HG02938 (cell line): ENCODE measurements around the gene PITPNM1.

ENCODE experiments used
- ATAC-seq: cut with Tn5 transposase; IDR thresholded peaks from one replicate; pipeline ENCODE4 v1.9.1; 2021; ENCODE audit warnings: mild to moderate bottlenecking, moderate library complexity; ENCODE audit not compliant: unreplicated experiment

Gene PITPNM1

DNA sequence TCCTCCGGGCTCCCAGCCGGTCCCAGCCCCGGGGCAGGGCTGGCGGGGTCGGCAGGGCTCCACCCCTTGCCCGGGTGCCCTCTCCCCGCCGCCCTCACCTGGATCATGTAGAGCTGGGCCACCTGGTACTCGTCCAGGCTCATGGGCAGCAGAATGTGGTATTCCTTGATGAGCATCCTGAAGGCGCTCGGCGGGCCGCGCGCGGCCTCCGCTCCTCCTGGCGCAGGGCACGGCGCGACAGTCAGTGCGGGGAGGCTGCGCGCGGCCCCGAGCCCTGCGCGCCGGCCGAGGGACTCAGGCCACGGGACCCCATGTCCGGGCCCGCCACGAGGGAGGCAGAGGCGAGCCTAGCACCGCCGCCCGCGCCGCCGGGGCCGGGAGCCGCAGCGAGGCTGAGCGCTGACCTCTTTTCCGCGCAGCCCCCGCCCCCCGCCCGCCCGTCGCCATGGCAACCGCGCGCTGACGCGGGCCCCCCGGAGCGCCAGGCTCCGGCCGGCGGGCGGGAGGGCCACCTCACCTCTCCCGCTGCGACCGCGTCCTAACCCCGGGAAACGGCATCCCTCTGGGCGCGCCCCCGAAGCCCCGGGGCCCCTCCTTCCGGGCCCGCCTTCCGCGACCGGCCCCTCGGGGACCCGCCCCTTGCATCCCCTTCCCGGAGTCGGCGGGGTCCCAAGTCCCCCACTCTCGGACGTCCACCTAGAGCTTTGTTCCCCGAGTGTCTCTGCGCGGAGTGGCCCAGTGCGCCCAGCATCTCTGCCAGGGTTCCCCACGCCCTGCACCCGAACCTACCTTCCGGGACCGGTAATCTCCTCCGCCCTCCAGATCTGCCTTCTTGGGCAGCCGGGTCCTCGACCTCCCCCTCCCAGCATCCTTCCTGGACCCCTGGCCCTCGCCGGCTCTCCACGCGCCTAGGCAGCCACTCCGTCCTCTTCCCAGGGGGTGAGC is 886 bp downstream of the PITPNM1 start:
- ATAC-seq = no peak

DNA sequence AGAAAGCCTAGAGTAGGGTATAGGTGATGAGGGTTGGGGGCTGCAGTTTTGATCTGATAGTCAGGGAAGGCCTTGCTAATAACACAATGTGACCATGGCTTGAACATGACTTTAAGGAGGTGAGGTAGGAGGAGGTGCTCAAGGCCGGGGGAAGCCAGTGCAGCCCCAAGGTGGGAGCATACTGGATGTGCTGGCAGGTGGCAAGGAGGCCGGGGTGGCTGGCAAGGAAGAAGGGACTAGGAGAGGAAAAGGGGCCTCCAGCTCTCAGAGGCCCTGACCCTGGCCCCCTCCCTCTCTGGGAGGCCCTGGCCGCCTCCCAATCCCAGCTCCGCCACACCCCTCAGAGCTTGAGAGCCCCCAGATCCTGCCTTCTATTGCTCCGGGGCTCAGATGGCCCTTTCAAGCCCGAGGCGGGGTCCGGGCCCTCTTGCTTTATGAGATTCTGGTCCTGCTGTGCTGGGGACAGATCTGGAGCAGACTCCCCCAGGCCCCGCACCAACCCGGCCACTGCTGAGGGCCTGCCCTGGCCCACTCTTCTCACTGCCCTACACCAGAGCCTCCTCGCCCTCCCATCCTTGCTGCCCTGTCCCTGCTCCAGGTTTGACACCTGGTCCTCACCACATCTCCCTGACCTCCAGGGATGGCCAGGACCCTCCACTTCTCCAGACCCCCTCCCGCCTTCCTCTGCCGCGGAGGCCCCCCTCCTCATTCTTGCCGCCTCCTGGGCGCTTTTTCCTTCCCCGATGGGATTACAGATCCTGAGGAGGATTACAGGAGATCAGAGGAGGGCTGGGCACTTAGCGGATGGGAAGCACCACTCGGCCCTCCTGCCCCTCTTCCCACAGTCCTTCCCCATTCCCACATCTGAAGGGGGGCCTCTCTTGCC is 1.8 kb downstream of the PITPNM1 start:
- no peak for ATAC-seq

DNA sequence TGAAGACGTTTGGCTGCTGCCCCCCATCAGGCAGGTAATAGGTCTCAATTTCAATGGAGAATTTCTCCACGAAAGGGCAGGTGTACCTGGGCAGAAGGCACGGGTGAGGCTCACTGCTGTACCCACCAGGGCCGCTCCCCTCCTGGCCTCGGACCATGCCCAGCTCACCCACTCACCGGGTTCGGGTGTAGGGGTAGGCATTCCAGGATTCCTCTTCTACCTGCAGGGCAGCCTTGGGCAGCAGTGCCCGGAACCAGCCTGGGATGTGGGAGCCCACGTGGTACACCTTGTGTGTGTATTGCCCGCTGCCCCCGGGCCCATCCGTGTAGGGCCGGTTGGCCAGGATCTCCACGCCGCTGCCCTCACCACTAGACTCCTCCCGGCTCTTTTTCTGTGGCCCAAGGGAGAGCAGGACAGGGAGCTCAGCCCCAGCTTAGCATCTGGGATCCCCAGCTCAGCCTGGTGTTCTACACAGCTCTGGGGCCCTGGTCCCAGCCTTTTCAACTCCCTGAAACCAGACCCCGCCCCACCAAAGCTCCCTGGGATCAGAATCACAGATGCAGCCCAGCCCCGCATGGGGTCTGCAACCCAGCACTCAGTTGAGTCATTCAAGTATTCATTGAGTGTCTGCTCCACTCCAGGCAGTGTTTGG is 2.7 kb downstream of the PITPNM1 start:
- no peak for ATAC-seq

GRCh38 chr11:67501854-67502253 is 3.3 kb downstream of the PITPNM1 start:
- ATAC-seq = no peak

GRCh38 chr11:67500831-67501715 is 4.1 kb downstream of the PITPNM1 start:
- ATAC-seq = no peak

DNA sequence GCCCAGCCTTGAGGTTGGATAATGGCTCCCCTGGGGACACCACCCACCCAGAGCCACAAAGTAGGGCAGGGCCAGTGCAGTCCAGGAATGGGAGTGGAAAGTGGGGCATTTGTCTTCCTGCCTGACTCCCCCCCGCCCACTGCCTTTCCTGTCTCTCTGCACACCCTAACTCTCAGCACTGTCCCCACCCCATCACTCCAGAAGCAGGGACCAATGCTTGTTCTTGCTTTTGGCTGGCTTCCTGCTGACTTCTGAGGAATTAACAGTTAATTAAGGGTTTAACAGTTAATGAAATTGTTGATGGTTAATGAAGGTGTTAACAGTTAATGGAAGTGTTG is 4.7 kb downstream of the PITPNM1 start:
- ATAC-seq = no peak

- ATAC-seq = no peak
Measured at GRCh38 chr11:67499808-67500483, 5.2 kb downstream of the PITPNM1 start.

GRCh38 chr11:67498544-67498972 is 6.6 kb downstream of the PITPNM1 start:
- no peak for ATAC-seq

DNA sequence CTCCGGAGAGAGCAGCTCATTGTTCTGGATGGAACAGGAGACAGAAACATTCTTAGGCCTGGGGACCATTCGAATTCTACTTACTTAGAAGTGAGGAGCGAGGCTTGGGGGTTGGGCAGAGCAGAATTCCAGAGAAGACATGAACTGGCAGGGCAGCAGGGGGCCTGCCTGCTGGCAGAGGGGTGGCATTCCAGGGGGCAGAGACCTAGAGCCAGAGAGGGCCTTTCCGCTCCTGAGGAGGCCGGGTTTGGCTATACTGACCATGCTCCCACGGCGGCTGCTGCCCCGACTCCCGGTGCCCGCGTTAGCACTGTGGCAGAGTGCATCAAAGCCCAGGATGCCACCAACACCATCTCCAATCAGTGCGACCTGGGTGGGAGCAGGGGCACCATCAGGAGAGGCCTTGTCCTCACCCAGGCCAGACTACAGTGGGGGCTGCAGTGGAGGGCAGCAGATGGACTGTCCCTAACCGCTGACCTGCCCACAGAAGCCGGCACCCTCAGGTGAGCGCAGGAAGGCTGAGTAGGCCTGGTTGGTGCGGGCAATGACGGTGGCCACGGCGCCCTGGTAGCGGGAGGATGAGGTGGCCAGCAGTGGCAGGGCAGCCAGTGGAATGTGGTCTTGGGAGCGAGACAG is 7.4 kb downstream of the PITPNM1 start:
- no peak for ATAC-seq

DNA sequence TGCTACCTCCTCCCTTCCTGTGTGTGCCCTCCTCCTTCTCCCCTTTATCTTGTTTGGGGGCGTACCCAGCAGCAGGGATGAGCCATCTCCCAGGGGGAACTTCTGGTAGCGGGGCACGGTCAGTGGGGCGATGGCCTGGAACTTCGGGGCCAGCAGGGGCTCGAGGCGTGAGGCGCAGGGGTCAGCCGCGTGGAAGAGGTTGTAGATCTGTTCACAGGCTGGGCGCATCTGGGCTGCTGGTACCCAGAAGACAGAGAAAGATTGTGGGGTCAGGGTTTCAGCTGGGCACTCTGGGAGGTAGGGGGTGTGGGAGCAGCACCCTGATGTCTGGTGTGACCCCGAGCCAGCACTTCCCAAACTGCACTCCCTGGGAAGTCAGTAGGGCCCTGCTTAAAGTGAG is 9.1 kb downstream of the PITPNM1 start:
- no peak for ATAC-seq

- no peak for ATAC-seq
Measured at GRCh38 chr11:67495234-67496005, 9.7 kb downstream of the PITPNM1 start.

DNA sequence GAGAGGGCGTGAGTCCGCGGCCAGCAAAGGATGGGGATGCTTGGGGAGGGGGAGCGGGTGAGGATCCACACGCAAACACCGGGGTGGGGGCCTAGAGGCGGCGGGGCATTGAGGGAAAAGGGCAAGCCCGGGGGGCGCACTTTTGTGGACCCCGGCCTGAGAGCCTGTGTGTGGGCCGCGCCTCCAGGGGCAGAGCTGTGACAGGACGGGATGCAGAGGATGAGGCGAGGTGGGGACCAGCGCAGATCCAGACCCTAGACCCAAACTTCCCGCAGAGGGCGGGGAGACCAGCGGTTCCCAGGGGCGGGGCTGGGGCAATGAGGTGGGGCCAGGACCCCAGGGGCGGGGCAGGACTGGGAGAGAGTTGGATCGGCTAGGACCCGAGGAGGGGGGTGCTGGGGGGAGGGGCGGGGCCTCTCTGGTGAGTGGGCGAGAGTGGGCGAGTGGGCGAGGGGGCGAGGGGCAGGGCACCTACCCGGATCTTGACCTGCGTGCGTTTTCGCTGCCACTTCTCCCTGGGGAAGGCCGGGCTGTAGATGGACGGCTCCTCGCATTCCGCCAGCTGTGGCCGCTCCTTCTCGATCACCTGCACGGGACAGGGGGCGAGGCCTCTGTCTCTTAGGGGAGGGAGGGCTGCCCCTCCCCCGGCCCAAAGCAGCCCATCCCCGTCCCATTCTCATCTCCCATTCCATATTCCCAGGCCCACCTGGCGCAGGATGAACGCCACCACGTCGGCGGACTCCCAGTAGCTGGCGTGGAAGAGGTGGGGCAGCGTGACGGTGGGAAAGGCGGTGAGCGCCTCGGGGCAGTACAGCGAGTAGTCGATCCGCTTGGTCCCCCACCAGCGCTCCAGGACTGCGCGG is 10.6 kb downstream of the PITPNM1 start:
- no peak for ATAC-seq

DNA sequence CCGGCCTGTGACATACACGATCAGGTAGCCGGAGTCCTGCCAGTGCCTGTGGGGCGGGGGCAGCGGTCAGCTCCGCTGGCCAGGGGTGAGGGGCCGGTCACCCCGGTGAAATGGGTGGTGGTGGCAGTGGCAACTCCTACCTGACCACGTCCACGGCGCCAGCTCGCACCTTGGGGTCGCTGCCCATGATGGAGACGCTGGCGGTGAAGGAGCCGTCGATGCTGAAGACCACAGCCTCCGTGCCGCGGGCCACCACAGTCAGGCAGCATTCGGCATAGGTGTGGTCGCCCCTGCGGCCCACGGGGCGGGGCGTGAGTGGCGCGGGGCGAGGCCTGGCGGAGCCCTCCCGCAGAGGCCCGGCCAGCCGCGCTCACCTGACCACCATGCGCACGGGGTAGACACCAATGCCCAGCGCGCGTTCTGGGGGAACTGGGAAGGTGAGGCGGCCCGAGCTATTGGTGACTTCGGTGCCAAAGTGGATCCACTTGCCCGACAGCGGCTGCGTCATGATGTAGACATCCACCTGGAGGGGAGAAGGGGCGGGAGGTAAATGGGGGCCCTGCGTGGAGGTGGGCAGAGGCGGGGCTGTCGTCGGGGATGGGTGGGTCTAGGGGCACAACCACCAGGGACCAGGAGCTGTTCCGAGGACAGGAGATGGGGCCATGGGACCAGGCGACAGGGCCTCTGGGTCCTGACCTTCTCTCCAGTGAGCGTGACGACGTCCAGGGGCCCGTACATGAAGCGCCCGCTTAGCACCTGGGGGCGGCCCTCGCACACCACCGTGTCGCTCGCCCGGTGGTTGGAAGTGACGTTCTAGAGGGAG is 11.4 kb downstream of the PITPNM1 start:
- ATAC-seq = no peak

DNA sequence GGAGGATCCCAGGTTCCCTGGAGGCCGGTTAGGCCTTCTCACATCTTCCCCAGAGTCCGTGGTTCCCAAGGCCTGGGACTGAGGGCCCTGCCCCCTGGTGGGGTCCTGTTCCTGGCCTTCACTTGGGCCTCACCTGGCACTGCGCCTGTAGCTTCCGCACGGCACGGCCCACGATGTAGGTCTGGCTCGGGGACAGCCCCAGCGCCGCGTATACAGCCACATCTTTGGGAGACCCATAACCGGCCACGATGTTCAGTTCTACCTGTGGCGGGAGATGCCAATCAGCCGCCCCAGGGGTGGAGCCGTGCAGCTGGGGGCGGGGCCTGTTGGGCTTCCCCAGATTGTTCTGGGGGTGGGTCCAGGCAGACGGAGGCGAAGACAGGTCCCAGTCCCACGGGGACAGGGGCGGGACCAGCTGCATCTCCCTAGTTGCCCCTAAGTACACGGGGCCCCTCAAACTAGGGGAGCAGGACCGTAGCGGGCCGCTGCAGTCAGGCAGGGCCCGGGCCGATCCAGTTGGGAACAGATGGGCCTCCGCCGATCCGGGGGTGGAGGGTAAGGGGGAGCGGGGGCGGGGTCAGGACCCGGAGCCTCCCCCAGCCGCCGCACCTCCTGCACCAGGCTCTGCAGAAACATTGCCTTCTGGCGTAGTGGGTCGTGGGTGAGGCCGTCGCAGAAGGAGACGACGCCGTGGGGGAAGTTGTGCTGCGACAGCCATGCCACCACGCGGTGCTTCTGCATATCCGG is 12.2 kb downstream of the PITPNM1 start:
- no peak for ATAC-seq

DNA sequence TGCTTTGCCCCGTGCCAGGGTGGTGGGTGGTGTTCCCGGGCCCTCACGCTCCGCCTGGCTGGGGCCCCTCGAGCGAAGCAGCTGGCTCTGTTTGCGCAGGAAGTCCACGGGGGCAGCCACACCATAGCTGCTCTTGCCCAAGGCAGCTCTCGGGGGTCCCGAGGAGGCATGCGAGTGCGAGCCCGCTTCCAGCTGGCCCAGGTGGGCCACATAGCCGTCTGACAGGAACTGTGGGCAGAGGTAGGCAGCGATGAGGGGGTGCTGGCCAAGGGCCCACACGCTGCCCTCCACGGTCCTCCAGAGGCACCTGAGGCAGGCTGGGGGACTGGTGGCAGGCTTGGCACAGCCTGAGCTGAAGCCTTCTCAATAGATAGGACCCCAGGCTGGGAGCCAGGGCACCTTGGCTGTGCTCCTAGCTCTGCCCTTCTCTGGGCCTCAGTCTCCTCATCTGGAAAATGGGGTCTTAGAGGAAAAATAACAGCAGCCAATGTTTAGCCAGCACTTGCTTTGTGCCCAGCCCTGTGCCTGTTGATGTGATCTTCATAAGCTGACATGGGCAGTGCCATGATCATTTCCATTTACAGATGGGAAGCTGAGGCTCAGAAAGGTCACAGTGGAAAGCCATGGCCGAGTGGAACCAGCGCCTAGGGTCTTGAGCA is 13.0 kb downstream of the PITPNM1 start:
- no peak for ATAC-seq
